Measurements from ENCODE around the gene WBP2. TPM values are rescaled to one million over a fixed set of nuclear protein-coding genes. Genes with fewer than 3 reads are reported as not detected.

Gene WBP2
- total RNA-seq, 1 experiment from 2014 or later = 132 TPM

DNA sequence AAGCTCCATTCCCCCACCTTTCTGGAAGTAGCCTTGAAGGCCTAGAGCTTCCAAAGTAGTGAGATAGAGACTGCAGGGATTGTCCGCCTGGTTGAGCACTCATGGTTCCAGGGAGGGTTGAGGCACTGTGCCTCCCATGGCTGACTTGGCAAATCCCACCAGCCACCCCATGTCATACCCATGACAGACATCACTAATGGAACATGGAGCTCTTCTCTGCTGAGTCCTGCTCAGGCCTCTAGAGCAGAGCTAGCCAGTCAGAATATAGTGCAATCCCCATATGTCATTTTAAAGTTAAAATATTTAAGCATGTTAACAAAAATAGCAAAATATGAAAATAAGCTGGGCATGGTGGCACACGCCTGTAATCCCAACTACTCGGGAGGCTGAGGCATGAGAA lies 39.7 kb downstream of the WBP2 start:
- Histone ChIP-seq H3K79me2 (ENCODE audit: insufficient read depth, low read length) (no peaks in the 10 kb centered on the region), H3K4me2 (ENCODE audit: low read length) (no peak overlapping the region), H3K9me2 (ENCODE audit: insufficient read depth) (no peaks in the 10 kb centered on the region), H3K9me3 (ENCODE audit: control insufficient read depth in 1 of 2, insufficient read depth in 1 of 2, low read depth in 1 of 2, low read length in 2 of 2) (no peaks in the 10 kb centered on the region), H3K36me3 (ENCODE audit: control insufficient read depth in 1 of 2, insufficient read depth in 2 of 2, low read length in 2 of 2) (peaks cover 25 to 41% of the 10 kb centered on the region in 2 experiments; a peak in 3 of 4 replicates), H3K27ac (ENCODE audit: low read depth, low read length) (no peak overlapping the region), H3K4me3 (replicated peaks in 1 of 2; ENCODE audit: low read depth in 1 of 2, low read length in 2 of 2) (no peak overlapping the region), H4K20me1 (ENCODE audit: insufficient read depth) (no peaks in the 10 kb centered on the region), H3K27me3 (ENCODE audit: insufficient read depth, low read length) (no peaks in the 10 kb centered on the region), H3K4me1 (ENCODE audit: control insufficient read depth in 1 of 2, insufficient read depth in 2 of 2, low read length in 2 of 2) (peaks cover 0 to 5% of the 10 kb centered on the region in 2 experiments; a peak in 1 of 4 replicates), H2AFZ (ENCODE audit: low read depth, low read length, poor library complexity, severe bottlenecking) (no peak overlapping the region), H3K9ac (ENCODE audit: low read length) (no peak overlapping the region)
- RAD21 ChIA-PET (ENCODE audit: low non-redundant PET in 1 of 2, low total read pairs in 2 of 2, uncharacterized antibody in 2 of 2, unreplicated experiment in 2 of 2) = no interaction called here
- intact Hi-C loops (cut with micrococcal nuclease) = no loop called here
- POLR2A ChIA-PET = interaction anchor here (1.4 kb wide), 1 partner anchor 35 kb away, joined by 4 read pairs; no protein-coding TSS in a partner anchor
- no peak for DNase-seq (ENCODE audit: low read depth, low spot score)
- TF ChIP-seq ZNF274 (IDR thresholded peaks at IDR 0.05; ENCODE audit: low read depth, low read length) (no peak), FOSL1 (IDR thresholded peaks at IDR 0.05; ENCODE audit: low read depth) (no peak), SP1 (IDR thresholded peaks at IDR 0.05; ENCODE audit: low read depth) (no peak), JUND (IDR thresholded peaks at IDR 0.05) (no peak), RAD21 (IDR thresholded peaks at IDR 0.05; ENCODE audit: low read depth) (no peak), SIN3A (IDR thresholded peaks at IDR 0.05; ENCODE audit: low read depth) (no peak), POLR2A (IDR thresholded peaks at IDR 0.05; ENCODE audit: borderline replicate concordance, extremely low read depth, insufficient read depth, insufficient read length) (no peak), EGR1 (IDR thresholded peaks at IDR 0.05; ENCODE audit: low read depth) (no peak)
- TF ChIP-seq, protein P1, sequence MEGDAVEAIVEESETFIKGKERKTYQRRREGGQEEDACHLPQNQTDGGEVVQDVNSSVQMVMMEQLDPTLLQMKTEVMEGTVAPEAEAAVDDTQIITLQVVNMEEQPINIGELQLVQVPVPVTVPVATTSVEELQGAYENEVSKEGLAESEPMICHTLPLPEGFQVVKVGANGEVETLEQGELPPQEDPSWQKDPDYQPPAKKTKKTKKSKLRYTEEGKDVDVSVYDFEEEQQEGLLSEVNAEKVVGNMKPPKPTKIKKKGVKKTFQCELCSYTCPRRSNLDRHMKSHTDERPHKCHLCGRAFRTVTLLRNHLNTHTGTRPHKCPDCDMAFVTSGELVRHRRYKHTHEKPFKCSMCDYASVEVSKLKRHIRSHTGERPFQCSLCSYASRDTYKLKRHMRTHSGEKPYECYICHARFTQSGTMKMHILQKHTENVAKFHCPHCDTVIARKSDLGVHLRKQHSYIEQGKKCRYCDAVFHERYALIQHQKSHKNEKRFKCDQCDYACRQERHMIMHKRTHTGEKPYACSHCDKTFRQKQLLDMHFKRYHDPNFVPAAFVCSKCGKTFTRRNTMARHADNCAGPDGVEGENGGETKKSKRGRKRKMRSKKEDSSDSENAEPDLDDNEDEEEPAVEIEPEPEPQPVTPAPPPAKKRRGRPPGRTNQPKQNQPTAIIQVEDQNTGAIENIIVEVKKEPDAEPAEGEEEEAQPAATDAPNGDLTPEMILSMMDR (IDR thresholded peaks at IDR 0.05 in 2 of 3, conservative IDR thresholded peaks at IDR 0.05 in 1 of 3; ENCODE audit: borderline replicate concordance in 1 of 3, insufficient read depth in 1 of 3, low read depth in 2 of 3, low read length in 2 of 3) = no peak
- TF ChIP-seq, protein P2, sequence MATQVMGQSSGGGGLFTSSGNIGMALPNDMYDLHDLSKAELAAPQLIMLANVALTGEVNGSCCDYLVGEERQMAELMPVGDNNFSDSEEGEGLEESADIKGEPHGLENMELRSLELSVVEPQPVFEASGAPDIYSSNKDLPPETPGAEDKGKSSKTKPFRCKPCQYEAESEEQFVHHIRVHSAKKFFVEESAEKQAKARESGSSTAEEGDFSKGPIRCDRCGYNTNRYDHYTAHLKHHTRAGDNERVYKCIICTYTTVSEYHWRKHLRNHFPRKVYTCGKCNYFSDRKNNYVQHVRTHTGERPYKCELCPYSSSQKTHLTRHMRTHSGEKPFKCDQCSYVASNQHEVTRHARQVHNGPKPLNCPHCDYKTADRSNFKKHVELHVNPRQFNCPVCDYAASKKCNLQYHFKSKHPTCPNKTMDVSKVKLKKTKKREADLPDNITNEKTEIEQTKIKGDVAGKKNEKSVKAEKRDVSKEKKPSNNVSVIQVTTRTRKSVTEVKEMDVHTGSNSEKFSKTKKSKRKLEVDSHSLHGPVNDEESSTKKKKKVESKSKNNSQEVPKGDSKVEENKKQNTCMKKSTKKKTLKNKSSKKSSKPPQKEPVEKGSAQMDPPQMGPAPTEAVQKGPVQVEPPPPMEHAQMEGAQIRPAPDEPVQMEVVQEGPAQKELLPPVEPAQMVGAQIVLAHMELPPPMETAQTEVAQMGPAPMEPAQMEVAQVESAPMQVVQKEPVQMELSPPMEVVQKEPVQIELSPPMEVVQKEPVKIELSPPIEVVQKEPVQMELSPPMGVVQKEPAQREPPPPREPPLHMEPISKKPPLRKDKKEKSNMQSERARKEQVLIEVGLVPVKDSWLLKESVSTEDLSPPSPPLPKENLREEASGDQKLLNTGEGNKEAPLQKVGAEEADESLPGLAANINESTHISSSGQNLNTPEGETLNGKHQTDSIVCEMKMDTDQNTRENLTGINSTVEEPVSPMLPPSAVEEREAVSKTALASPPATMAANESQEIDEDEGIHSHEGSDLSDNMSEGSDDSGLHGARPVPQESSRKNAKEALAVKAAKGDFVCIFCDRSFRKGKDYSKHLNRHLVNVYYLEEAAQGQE (IDR thresholded peaks at IDR 0.05; ENCODE audit: low read depth) = no peak
- ATAC-seq = no peak
- CTCF ChIA-PET = interaction anchor here (0.6 to 2.0 kb wide), 3 partner anchors 12 to 15 kb away, joined by 3 to 7 read pairs (median 5); no protein-coding TSS in a partner anchor
- no TSS peak for BruUV-seq (replicated peaks)

Data from HCT116 (cell line).